ENCODE measurements around the gene ZYX. TPM values are rescaled to one million over a fixed set of nuclear protein-coding genes. Genes with fewer than 3 reads are reported as not detected.

ZYX gene
- total RNA-seq, 2 donors from 2014 or later: 55.8 to 256 TPM

DNA sequence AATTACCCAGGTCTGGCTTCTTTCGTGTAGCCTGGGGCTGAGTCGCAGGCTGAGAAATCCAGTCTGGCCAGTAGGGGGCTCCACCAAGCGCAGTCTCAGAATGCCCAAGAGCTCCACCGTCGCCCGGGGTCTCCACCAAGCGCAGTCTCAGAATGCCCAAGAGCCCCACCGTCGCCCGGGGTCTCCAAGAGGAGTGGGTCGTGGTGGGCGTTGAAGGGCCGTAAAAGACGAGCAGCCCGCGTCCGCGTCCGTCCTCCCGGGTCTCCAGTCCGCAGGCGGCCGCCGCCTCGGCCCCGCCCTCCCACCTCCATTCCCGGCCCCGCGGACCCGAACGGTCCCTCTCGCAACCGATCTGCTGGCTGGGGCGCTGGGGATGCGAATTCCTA, 892 bp upstream of the ZYX start:
- H3K27ac ChIP-seq: peak overlapping the region; percentile 97 to 99
- intact Hi-C loops (cut with DNase I): loop anchor here (5.0 kb wide), 1 partner anchor 93 kb away; the partner anchor contains the start of gene CASP2
- H3K9me3 ChIP-seq: no peaks in the 10 kb centered on the region
- under 1% methylated on average over 35 of the region's 35 CpGs for WGBS
- TF ChIP-seq POLR2A (IDR thresholded peaks at IDR 0.05): peak; percentile 23
- TF ChIP-seq, protein P1, sequence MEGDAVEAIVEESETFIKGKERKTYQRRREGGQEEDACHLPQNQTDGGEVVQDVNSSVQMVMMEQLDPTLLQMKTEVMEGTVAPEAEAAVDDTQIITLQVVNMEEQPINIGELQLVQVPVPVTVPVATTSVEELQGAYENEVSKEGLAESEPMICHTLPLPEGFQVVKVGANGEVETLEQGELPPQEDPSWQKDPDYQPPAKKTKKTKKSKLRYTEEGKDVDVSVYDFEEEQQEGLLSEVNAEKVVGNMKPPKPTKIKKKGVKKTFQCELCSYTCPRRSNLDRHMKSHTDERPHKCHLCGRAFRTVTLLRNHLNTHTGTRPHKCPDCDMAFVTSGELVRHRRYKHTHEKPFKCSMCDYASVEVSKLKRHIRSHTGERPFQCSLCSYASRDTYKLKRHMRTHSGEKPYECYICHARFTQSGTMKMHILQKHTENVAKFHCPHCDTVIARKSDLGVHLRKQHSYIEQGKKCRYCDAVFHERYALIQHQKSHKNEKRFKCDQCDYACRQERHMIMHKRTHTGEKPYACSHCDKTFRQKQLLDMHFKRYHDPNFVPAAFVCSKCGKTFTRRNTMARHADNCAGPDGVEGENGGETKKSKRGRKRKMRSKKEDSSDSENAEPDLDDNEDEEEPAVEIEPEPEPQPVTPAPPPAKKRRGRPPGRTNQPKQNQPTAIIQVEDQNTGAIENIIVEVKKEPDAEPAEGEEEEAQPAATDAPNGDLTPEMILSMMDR (IDR thresholded peaks at IDR 0.05): peak; percentile 84 to 91 (median 90)
- peak; percentile 28 for TF ChIP-seq POLR2AphosphoS5 (IDR thresholded peaks at IDR 0.05)
- H3K4me1 ChIP-seq (replicated peaks): peaks cover 5% of the 10 kb centered on the region
- H3K27me3 ChIP-seq (replicated peaks; ENCODE audit: insufficient read depth): no peaks in the 10 kb centered on the region
- peak overlapping the region; percentile 82 to 89 for H3K4me3 ChIP-seq
- no peaks in the 10 kb centered on the region for H3K36me3 ChIP-seq
- DNase-seq (ENCODE audit: low spot score): peak; percentile 84

GRCh38 chr7:143381427-143382125, 431 bp downstream of the ZYX start:
- Histone ChIP-seq H3K4me1 (replicated peaks) (peaks cover 5% of the 10 kb centered on the region), H3K9me3 (no peaks in the 10 kb centered on the region), H3K4me3 (peak overlapping the region; percentile 82 to 89), H3K27ac (peak overlapping the region; percentile 97 to 99), H3K27me3 (replicated peaks; ENCODE audit: insufficient read depth) (no peaks in the 10 kb centered on the region), H3K36me3 (no peaks in the 10 kb centered on the region)
- intact Hi-C loops (cut with DNase I): loop anchor here (5.0 kb wide), 1 partner anchor 94 kb away; the partner anchor contains the start of gene CASP2
- TF ChIP-seq POLR2A (IDR thresholded peaks at IDR 0.05) (no peak), POLR2AphosphoS5 (IDR thresholded peaks at IDR 0.05) (peak; percentile 21)
- DNase-seq (ENCODE audit: low spot score): peak; percentile 60
- WGBS: under 1% methylated on average over 61 of the region's 64 CpGs

DNA sequence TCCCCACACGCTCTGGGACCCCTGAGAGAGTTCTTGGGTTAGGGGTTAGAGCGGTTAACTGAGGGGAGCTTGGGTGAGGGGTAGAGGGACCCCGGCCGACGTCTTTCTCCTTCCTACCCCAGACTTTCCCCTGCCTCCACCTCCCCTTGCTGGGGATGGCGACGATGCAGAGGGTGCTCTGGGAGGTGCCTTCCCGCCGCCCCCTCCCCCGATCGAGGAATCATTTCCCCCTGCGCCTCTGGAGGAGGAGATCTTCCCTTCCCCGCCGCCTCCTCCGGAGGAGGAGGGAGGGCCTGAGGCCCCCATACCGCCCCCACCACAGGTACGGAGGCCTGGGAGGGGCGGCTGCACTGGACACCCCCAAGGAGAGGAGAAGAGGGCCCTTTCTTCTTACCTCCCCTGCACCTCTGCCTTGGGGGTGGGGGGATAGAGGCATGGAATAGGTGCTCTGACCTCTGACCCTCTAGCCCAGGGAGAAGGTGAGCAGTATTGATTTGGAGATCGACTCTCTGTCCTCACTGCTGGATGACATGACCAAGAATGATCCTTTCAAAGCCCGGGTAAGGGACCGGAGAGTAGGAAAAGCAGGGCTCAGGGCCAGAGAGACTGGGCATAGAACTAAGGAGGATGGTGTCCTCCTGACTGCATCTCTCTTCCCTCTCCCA, 1.1 kb downstream of the ZYX start:
- intact Hi-C loops (cut with DNase I): loop anchor here (5.0 kb wide), 1 partner anchor 95 kb away; the partner anchor contains the start of gene CASP2
- H3K27ac ChIP-seq: peak overlapping the region; percentile 97 to 99
- no peak for DNase-seq (ENCODE audit: low spot score)
- no peaks in the 10 kb centered on the region for H3K36me3 ChIP-seq
- no peaks in the 10 kb centered on the region for H3K9me3 ChIP-seq
- H3K4me1 ChIP-seq (replicated peaks): peaks cover 5% of the 10 kb centered on the region
- no peaks in the 10 kb centered on the region for H3K27me3 ChIP-seq (replicated peaks; ENCODE audit: insufficient read depth)
- 19% methylated on average over 21 of the region's 21 CpGs for WGBS
- H3K4me3 ChIP-seq: peak overlapping the region; percentile 82 to 89
- TF ChIP-seq POLR2AphosphoS5 (IDR thresholded peaks at IDR 0.05) (no peak), POLR2A (IDR thresholded peaks at IDR 0.05) (no peak)
- TF ChIP-seq, protein P1 (IDR thresholded peaks at IDR 0.05): no peak

GRCh38 chr7:143382791-143383641, 1.9 kb downstream of the ZYX start:
- H3K4me1 ChIP-seq (replicated peaks): peaks cover 5% of the 10 kb centered on the region
- WGBS: 79% methylated on average over 15 of the region's 15 CpGs
- H3K4me3 ChIP-seq: peak overlapping the region in 1 of 2 donors; percentile 82

More at GRCh38 chr7:143382791-143383641, 1.9 kb downstream of the ZYX start:
- intact Hi-C loops (cut with DNase I): loop anchor here (5.0 kb wide), 1 partner anchor 96 kb away; the partner anchor contains the start of gene CASP2
- no peaks in the 10 kb centered on the region for H3K36me3 ChIP-seq
- no peaks in the 10 kb centered on the region for H3K27me3 ChIP-seq (replicated peaks; ENCODE audit: insufficient read depth)
- H3K9me3 ChIP-seq: no peaks in the 10 kb centered on the region
- H3K27ac ChIP-seq: peak overlapping the region; percentile 97 to 99
- no peak for DNase-seq (ENCODE audit: low spot score)
- TF ChIP-seq POLR2A (IDR thresholded peaks at IDR 0.05): no peak
- TF ChIP-seq, protein P1 (IDR thresholded peaks at IDR 0.05): no peak
- no peak for TF ChIP-seq POLR2AphosphoS5 (IDR thresholded peaks at IDR 0.05)
